ENCODE measurements around the gene UTY. TPM values are rescaled to one million over a fixed set of nuclear protein-coding genes. Genes with fewer than 3 reads are reported as not detected.

The UTY gene
- total and polyA plus RNA-seq, 2 experiments from 2014 or later = 15.7 to 36.3 TPM

GRCh38 chrY:13339939-13340338 is 139.9 kb downstream of the UTY start:
- Histone ChIP-seq H4K20me1 (replicated peaks; ENCODE audit: insufficient read depth) (no peaks in the 10 kb centered on the region), H3K9me2 (ENCODE audit: insufficient read depth) (no peaks in the 10 kb centered on the region), H3K4me1 (ENCODE audit: insufficient read depth) (no peaks in the 10 kb centered on the region), H3K27me3 (ENCODE audit: insufficient read depth) (no peaks in the 10 kb centered on the region), H2AFZ (no peak overlapping the region), H3F3A (replicated peaks; ENCODE audit: low read depth) (no peaks in the 10 kb centered on the region), H3K79me2 (replicated peaks; ENCODE audit: insufficient read depth) (peaks cover 4% of the 10 kb centered on the region; the same call in 1 of the 2 replicates), H3K4me2 (no peak overlapping the region), H3K4me3 (no peak overlapping the region), H3K36me3 (ENCODE audit: insufficient read depth) (no peaks in the 10 kb centered on the region), H3K27ac (ENCODE audit: low read depth) (no peak overlapping the region)
- Mint-ChIP-seq H3K4me1 (peaks cover 9% of the 10 kb centered on the region; the same call in 2 of the 3 replicates), H3K27me3 (ENCODE audit: insufficient read depth, low read depth, poor library complexity) (peaks cover 4% of the 10 kb centered on the region), H3K4me3 (no peak overlapping the region), H3K27ac (no peak overlapping the region), H3K9me3 (no peaks in the 10 kb centered on the region; the same call in 1 of the 3 replicates), H3K36me3 (ENCODE audit: low read depth) (peaks cover 59% of the 10 kb centered on the region)
- no peak for ATAC-seq
- TF ChIP-seq ZNF331 (CRISPR knock-in tag; IDR thresholded peaks at IDR 0.05; ENCODE audit: low read depth) (no peak), NANOG (IDR thresholded peaks at IDR 0.05; ENCODE audit: borderline replicate concordance) (no peak), CTCF (conservative IDR thresholded peaks at IDR 0.05; ENCODE audit: low read depth in 2 of 2) (no peak), ZNF462 (CRISPR knock-in tag; IDR thresholded peaks at IDR 0.05) (no peak), STAT1 (IDR thresholded peaks at IDR 0.05; ENCODE audit: unreplicated experiment) (no peak), POLR2AphosphoS5 (IDR thresholded peaks at IDR 0.05; ENCODE audit: low read depth) (no peak), EZH2phosphoT487 (IDR thresholded peaks at IDR 0.05; ENCODE audit: unreplicated experiment) (no peak)
- DNase-seq (ENCODE audit: low spot score) = no peak

Data from GM23338 (cell line).